ENCODE measurements around the gene TSPAN6. TPM values are rescaled to one million over a fixed set of nuclear protein-coding genes. Genes with fewer than 3 reads are reported as not detected.

TSPAN6 gene
- total RNA-seq, 2 experiments from 2014 or later = 1.1 to 1.9 TPM

DNA sequence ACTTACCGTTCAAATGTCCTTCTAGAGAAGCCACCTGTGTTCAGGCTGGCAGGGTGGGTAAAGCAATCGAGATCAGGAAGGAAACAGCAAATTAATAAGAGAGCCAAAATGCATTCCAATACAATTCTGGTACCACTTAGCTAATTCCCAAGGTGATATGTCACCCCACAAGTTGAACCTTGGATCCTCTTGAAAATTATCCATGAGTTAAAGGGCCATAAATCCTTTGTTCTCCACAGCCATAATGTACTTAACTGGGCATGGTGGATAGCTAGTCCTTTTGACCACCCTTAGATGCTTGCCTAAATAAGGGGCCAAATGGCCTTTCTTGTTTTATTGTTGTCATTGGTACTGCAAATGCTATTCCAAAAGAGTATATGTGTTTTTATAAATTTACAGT is 49.9 kb downstream of the TSPAN6 start:
- no peak for TF ChIP-seq CTCF (IDR thresholded peaks at IDR 0.05)

DNA sequence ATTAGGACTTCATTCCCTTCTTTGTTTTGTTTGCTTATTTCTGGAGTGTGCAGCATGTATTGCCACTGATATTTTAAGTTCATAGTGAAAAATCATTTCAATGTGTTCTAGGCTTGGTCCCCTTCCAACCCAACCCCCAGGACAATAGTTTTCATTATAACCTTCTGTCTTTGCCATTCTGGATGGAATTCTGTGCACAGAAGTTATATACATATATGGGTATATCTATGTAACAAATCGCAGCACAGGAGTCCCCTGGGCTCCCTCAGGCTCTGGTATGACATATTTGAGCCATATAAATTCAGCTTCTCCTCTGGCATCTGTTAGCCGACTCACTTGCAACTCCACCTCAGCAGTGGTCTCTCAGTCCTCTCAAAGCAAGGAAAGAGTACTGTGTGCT is 52.0 kb downstream of the TSPAN6 start, which contains the start of gene TNMD:
TSS of gene TNMD (plus strand) at position 326 of the 400 bp plus-strand sequence. CDS start 83 bp downstream, outside the sequence.
- no peaks in the 10 kb centered on the region for H3K36me3 Mint-ChIP-seq (ENCODE audit: low read depth)
- ATAC-seq (ENCODE audit: poor library complexity) (no peak), DNase-seq (no peak)
- no peaks in the 10 kb centered on the region for H3K27me3 ChIP-seq (ENCODE audit: control insufficient read depth in 1 of 2, insufficient read depth in 2 of 2, low read length in 2 of 2)
- no peaks in the 10 kb centered on the region for H3K4me1 Mint-ChIP-seq (ENCODE audit: low read depth)
- H3K27me3 Mint-ChIP-seq = peaks cover 5% of the 10 kb centered on the region
- no peaks in the 10 kb centered on the region for H3K9me3 Mint-ChIP-seq
- ChIA-PET POLR2A (no interaction called here), CTCF (no interaction called here)
- TF ChIP-seq CTCF (IDR thresholded peaks at IDR 0.05) = no peak
- H3K4me3 Mint-ChIP-seq = no peak within 1 kb of the TSS
- intact Hi-C loops (cut with DNase I, micrococcal nuclease) = no loop called here
- no peaks in the 10 kb centered on the region for H3K9me3 ChIP-seq (ENCODE audit: control insufficient read depth in 1 of 2, insufficient read depth in 1 of 2, low read length in 2 of 2)
- no peak within 1 kb of the TSS for H3K27ac ChIP-seq (ENCODE audit: low read depth in 1 of 2, low read length in 2 of 2)
- no peaks in the 10 kb centered on the region for H3K4me1 ChIP-seq (ENCODE audit: insufficient read depth, low read length)
- no peak within 1 kb of the TSS for H3K4me3 ChIP-seq (ENCODE audit: low read length)
- H3K27ac Mint-ChIP-seq = no peak within 1 kb of the TSS
- no peaks in the 10 kb centered on the region for H3K36me3 ChIP-seq (ENCODE audit: insufficient read depth, low read length)

More for the DNA sequence above, 49.9 kb downstream of the TSPAN6 start:
- Histone ChIP-seq H3K4me3 (ENCODE audit: low read length) (no peak overlapping the region), H3K36me3 (ENCODE audit: insufficient read depth, low read length) (no peaks in the 10 kb centered on the region), H3K27ac (ENCODE audit: low read depth in 1 of 2, low read length in 2 of 2) (no peak overlapping the region), H3K9me3 (ENCODE audit: control insufficient read depth in 1 of 2, insufficient read depth in 1 of 2, low read length in 2 of 2) (no peaks in the 10 kb centered on the region), H3K27me3 (ENCODE audit: control insufficient read depth in 1 of 2, insufficient read depth in 2 of 2, low read length in 2 of 2) (no peaks in the 10 kb centered on the region), H3K4me1 (ENCODE audit: insufficient read depth, low read length) (no peaks in the 10 kb centered on the region)
- intact Hi-C loops (cut with DNase I, micrococcal nuclease) = no loop called here
- H3K27me3 Mint-ChIP-seq = peaks cover 5% of the 10 kb centered on the region
- no peaks in the 10 kb centered on the region for H3K9me3 Mint-ChIP-seq
- CTCF ChIA-PET = interaction anchor here (0.8 kb wide), 1 partner anchor 14 kb away, joined by 3 read pairs; no protein-coding TSS in a partner anchor
- POLR2A ChIA-PET = no interaction called here
- DNase-seq (no peak), ATAC-seq (ENCODE audit: poor library complexity) (no peak)
- H3K4me1 Mint-ChIP-seq (ENCODE audit: low read depth) = no peaks in the 10 kb centered on the region
- no peak overlapping the region for H3K4me3 Mint-ChIP-seq
- H3K27ac Mint-ChIP-seq = no peak overlapping the region
- no peaks in the 10 kb centered on the region for H3K36me3 Mint-ChIP-seq (ENCODE audit: low read depth)

Other genes starting within 250 kb of the TSPAN6 start
- under 1 TPM in 1 of 2 experiments, not detected in 1; 0.03 TPM for gene PCDH19, start 226.5 kb downstream of the TSPAN6 start, total RNA-seq
- not detected for gene TNMD, start 51.9 kb downstream of the TSPAN6 start, total RNA-seq
- gene SRPX2, start 7.4 kb upstream of the TSPAN6 start, total RNA-seq = not detected
- not detected for gene SYTL4, start 95.3 kb upstream of the TSPAN6 start, total RNA-seq
- 10 to 100 TPM in 1 of 2 experiments, 1 to 10 TPM in 1; 8.3 to 10.1 TPM for gene CSTF2, start 183.6 kb upstream of the TSPAN6 start, total RNA-seq
- gene NOX1, start 237.6 kb upstream of the TSPAN6 start, total RNA-seq = under 1 TPM in 1 of 2 experiments, not detected in 1; 0.36 TPM